WTC11 (cell line): ENCODE measurements around the gene CTNND2. TPM values are rescaled to one million over a fixed set of nuclear protein-coding genes. Genes with fewer than 3 reads are reported as not detected.

Source experiments
- ATAC-seq: fragments of 200-7000 bp; cut with Tn5 transposase; 2 replicates; pipeline ENCODE4 v1.10.0; 2021; ENCODE audit warnings: mild to moderate bottlenecking, moderate library complexity
- CTCF ChIA-PET: fragments of 300-600 bp; sonication (Branson Sonifier 250); formaldehyde crosslinking; loops from one replicate; lab custom pipeline; 2021; ENCODE audit warnings: antibody characterized with exemption; lab: Charles Lee
- POLR2A ChIA-PET: fragments of 350-600 bp; sonication (Branson Sonifier 250); formaldehyde crosslinking; loops from one replicate; lab custom pipeline; 2021; ENCODE audit warnings: antibody characterized with exemption; lab: Charles Lee
- DNase-seq: peaks from one replicate; pipeline ENCODE4 v3.0.0; 2021; ENCODE audit warnings: low spot score
- H3K27ac Mint-ChIP-seq: 2 replicates; pipeline ENCODE4 v1.8.0; 2021; ENCODE audit warnings: mixed read lengths
- H3K27me3 Mint-ChIP-seq: 2 replicates; pipeline ENCODE4 v1.8.0; 2021; ENCODE audit warnings: low read depth, mild to moderate bottlenecking, moderate library complexity, mixed read lengths
- H3K36me3 Mint-ChIP-seq: 2 replicates; pipeline ENCODE4 v1.8.0; 2021; ENCODE audit warnings: mixed read lengths
- H3K4me1 Mint-ChIP-seq: 2 replicates; pipeline ENCODE4 v1.8.0; 2022; ENCODE audit warnings: mixed read lengths
- H3K4me3 Mint-ChIP-seq: 2 replicates; pipeline ENCODE4 v1.8.0; 2021; ENCODE audit warnings: mild to moderate bottlenecking, moderate library complexity, mixed read lengths
- H3K9me3 Mint-ChIP-seq: 2 replicates; pipeline ENCODE4 v1.8.0; 2021; ENCODE audit warnings: mixed read lengths
- ARID4B ChIP-seq: sonication (generic); formaldehyde crosslinking; IDR thresholded peaks from 2 replicates; pipeline ENCODE4 v1.8.0; 2023; ENCODE audit warnings: missing genetic modification reagents, mild to moderate bottlenecking, borderline replicate concordance
- ATF3 ChIP-seq: sonication (generic); formaldehyde crosslinking; conservative IDR thresholded peaks from 2 replicates; pipeline ENCODE4 v1.8.1; 2022; ENCODE audit warnings: mild to moderate bottlenecking, missing genetic modification reagents
- E2F4 ChIP-seq: sonication (generic); formaldehyde crosslinking; IDR thresholded peaks from 2 replicates; pipeline ENCODE4 v1.8.1; 2022; ENCODE audit warnings: low read depth, mild to moderate bottlenecking, moderate library complexity, missing genetic modification reagents, borderline replicate concordance
- FOXP4 ChIP-seq: sonication (generic); formaldehyde crosslinking; IDR thresholded peaks from 2 replicates; pipeline ENCODE4 v1.8.0; 2022; ENCODE audit warnings: mild to moderate bottlenecking, missing genetic modification reagents
- GTF2I ChIP-seq: fragments of 250-450 bp; sonication (Bioruptor Pico); conservative IDR thresholded peaks from 2 replicates; pipeline ENCODE4 v1.4.0; 2021; ENCODE audit warnings: mild to moderate bottlenecking
- NFYB ChIP-seq: sonication (generic); formaldehyde crosslinking; conservative IDR thresholded peaks from 2 replicates; pipeline ENCODE4 v1.8.0; 2022; ENCODE audit warnings: low read depth, missing genetic modification reagents
- PRDM15 ChIP-seq: sonication (generic); formaldehyde crosslinking; IDR thresholded peaks from 2 replicates; pipeline ENCODE4 v1.8.0; 2022; ENCODE audit warnings: missing genetic modification reagents
- PREB ChIP-seq: sonication (generic); formaldehyde crosslinking; IDR thresholded peaks from 2 replicates; pipeline ENCODE4 v1.8.1; 2022; ENCODE audit warnings: mild to moderate bottlenecking, missing genetic modification reagents, moderate library complexity, borderline replicate concordance
- RORB ChIP-seq: fragments of 250-450 bp; sonication (Bioruptor Pico); IDR thresholded peaks from 2 replicates; pipeline ENCODE4 v1.9.0; 2021; ENCODE audit warnings: mild to moderate bottlenecking
- SMAD4 ChIP-seq: sonication (generic); formaldehyde crosslinking; IDR thresholded peaks from 2 replicates; pipeline ENCODE4 v1.8.0; 2022; ENCODE audit warnings: mild to moderate bottlenecking, missing genetic modification reagents
- SP1 ChIP-seq: sonication (generic); formaldehyde crosslinking; conservative IDR thresholded peaks from 2 replicates; pipeline ENCODE4 v1.8.1; 2022; ENCODE audit warnings: missing genetic modification reagents
- TCF7 ChIP-seq: sonication (generic); formaldehyde crosslinking; IDR thresholded peaks from 2 replicates; pipeline ENCODE4 v1.8.0; 2022; ENCODE audit warnings: mild to moderate bottlenecking, low read depth, missing genetic modification reagents, moderate library complexity
- ZMAT4 ChIP-seq: fragments of 250-450 bp; sonication (Bioruptor Pico); IDR thresholded peaks from 2 replicates; pipeline ENCODE4 v1.9.0; 2021; ENCODE audit warnings: mild to moderate bottlenecking
- ZNF121 ChIP-seq: sonication (generic); formaldehyde crosslinking; IDR thresholded peaks from 2 replicates; pipeline ENCODE4 v1.8.0; 2023; ENCODE audit warnings: missing genetic modification reagents
- total RNA-seq: library from RNA; stranded (reverse); gene quantifications from 3 replicates; pipeline ENCODE4 v1.2.3, GENCODE V29; 2021

Gene CTNND2
- total RNA-seq, 1 experiment from 2014 or later, result 11.9 TPM

- TF ChIP-seq ARID4B (CRISPR knock-in tag) (no peak), PRDM15 (CRISPR knock-in tag) (no peak), SMAD4 (CRISPR knock-in tag) (no peak), E2F4 (CRISPR knock-in tag) (no peak), ATF3 (CRISPR knock-in tag) (no peak), ZNF121 (CRISPR knock-in tag) (no peak), SP1 (no peak)
Measured at GRCh38 chr5:11770310-11770709, 133.9 kb downstream of the CTNND2 start (continued).

GRCh38 chr5:11760934-11761603, 143.2 kb downstream of the CTNND2 start:
- peaks cover 19% of the 10 kb centered on the region for H3K36me3 Mint-ChIP-seq
- no peaks in the 10 kb centered on the region for H3K27me3 Mint-ChIP-seq
- ChIA-PET POLR2A (no interaction called here), CTCF (no interaction called here)
- no peak overlapping the region for H3K27ac Mint-ChIP-seq
- H3K9me3 Mint-ChIP-seq, result peaks cover 28% of the 10 kb centered on the region
- ATAC-seq, result no peak
- TF ChIP-seq TCF7 (no peak), RORB (CRISPR knock-in tag) (no peak), ZNF121 (CRISPR knock-in tag) (no peak), PREB (CRISPR knock-in tag) (no peak), ZMAT4 (CRISPR knock-in tag) (no peak), GTF2I (CRISPR knock-in tag) (no peak), NFYB (CRISPR knock-in tag) (no peak), FOXP4 (CRISPR knock-in tag) (no peak)
- no peak for DNase-seq
- no peak overlapping the region for H3K4me3 Mint-ChIP-seq
- H3K4me1 Mint-ChIP-seq, result no peaks in the 10 kb centered on the region
